GM12878 (cell line): ENCODE results near the gene NDC1. TPM values are rescaled to one million over a fixed set of nuclear protein-coding genes. Genes with fewer than 3 reads are reported as not detected.

Experiments used
- ATAC-seq: fragments of 200-7000 bp; cut with Tn5 transposase; 3 replicates; pipeline ENCODE4 v1.9.1; 2020; ENCODE audit warnings: mild to moderate bottlenecking, moderate library complexity
- BruUV-seq: library from RNA; stranded (reverse); fragments of 400-500 nt; replicated peaks from 2 replicates; lab custom pipeline; 2021; lab: Mats Ljungman, UMichigan
- CTCF ChIA-PET: fragments of 300-600 bp; sonication (Branson Sonifier 250); formaldehyde crosslinking; extraction: SDS; loops from one replicate; lab custom pipeline; 2021; ENCODE audit warnings: inconsistent platforms; lab: Yijun Ruan, JAX
- POLR2A ChIA-PET: fragments of 350-600 bp; formaldehyde crosslinking; extraction: SDS; loops from one replicate; lab custom pipeline; 2021; ENCODE audit warnings: inconsistent platforms; lab: Charles Lee
- RAD21 ChIA-PET: fragments of 300-600 bp; sonication (Branson Sonifier 250); formaldehyde crosslinking; loops from one replicate; lab custom pipeline; 2023; ENCODE audit warnings: antibody characterized with exemption; ENCODE audit not compliant: unreplicated experiment; lab: Charles Lee
- SMC1A ChIA-PET: fragments of 300-600 bp; sonication (Branson Sonifier 250); formaldehyde crosslinking; loops from one replicate; lab custom pipeline; 2023; ENCODE audit not compliant: unreplicated experiment, uncharacterized antibody; lab: Charles Lee
- DNase-seq: peaks from one replicate; pipeline ENCODE4 v3.0.0-alpha.2; 2011; ENCODE audit warnings: low read depth, low spot score
- FAIRE-seq: peaks from 3 replicates; lab custom pipeline; 2011; peaks lifted over from hg19 to GRCh38; lab: Jason Lieb, UNC
- H2AFZ ChIP-seq: 2 replicates; pipeline ENCODE4 v1.6.0; 2011; ENCODE audit warnings: low read depth, low read length, control low read depth; ENCODE audit not compliant: control insufficient read depth
- H3K27ac ChIP-seq: 2 replicates; pipeline ENCODE4 v1.5.1; 2011; ENCODE audit warnings: control low read depth; ENCODE audit not compliant: control insufficient read depth, insufficient read depth
- H3K27me3 ChIP-seq, 2 experiments: replicated peaks in 1 of 2; 2 replicates each; pipeline versions ENCODE4 v1.6.0 to v1.6.1; 2011; ENCODE audit warnings: low read length in 1 of 2; ENCODE audit not compliant: control insufficient read depth in 2 of 2, insufficient read depth in 2 of 2
- H3K36me3 ChIP-seq, 2 experiments: 2 replicates each; pipeline ENCODE4 v1.5.1; 2011; ENCODE audit warnings: low read length in 1 of 2; ENCODE audit not compliant: control insufficient read depth in 2 of 2, insufficient read depth in 2 of 2
- H3K4me1 ChIP-seq: 2 replicates; pipeline ENCODE4 v1.6.1; 2011; ENCODE audit warnings: mild to moderate bottlenecking, low read length, moderate library complexity, mixed read lengths; ENCODE audit not compliant: control insufficient read depth, insufficient read depth
- H3K4me2 ChIP-seq: 2 replicates; pipeline ENCODE4 v1.6.0; 2011; ENCODE audit warnings: control low read depth; ENCODE audit not compliant: control insufficient read depth, insufficient read depth
- H3K4me3 ChIP-seq: fragments of 200-600 bp; sonication (generic); 2 replicates; pipeline ENCODE4 v1.5.1; 2016
- H3K79me2 ChIP-seq: 2 replicates; pipeline ENCODE4 v1.6.0; 2011; ENCODE audit warnings: low read length; ENCODE audit not compliant: control insufficient read depth, insufficient read depth
- H3K9ac ChIP-seq: 2 replicates; pipeline ENCODE4 v1.8.0; 2011; ENCODE audit warnings: low read length, control low read depth, mixed read lengths; ENCODE audit not compliant: control insufficient read depth, insufficient read depth
- H3K9me3 ChIP-seq: replicated peaks from 3 replicates; pipeline ENCODE4 v1.5.1; 2011; ENCODE audit warnings: mild to moderate bottlenecking, low read length; ENCODE audit not compliant: control insufficient read depth, insufficient read depth
- H4K20me1 ChIP-seq: 2 replicates; pipeline ENCODE4 v1.6.0; 2011; ENCODE audit not compliant: control insufficient read depth, insufficient read depth
- ASH2L ChIP-seq: fragments of 300-600, 200-600 bp; sonication (generic); IDR thresholded peaks from 2 replicates; pipeline ENCODE4 v1.6.1; 2017; ENCODE audit warnings: low read depth, mild to moderate bottlenecking, borderline replicate concordance
- CBX5 ChIP-seq: sonication (generic); IDR thresholded peaks from 2 replicates; pipeline ENCODE4 v1.6.1; 2016; ENCODE audit warnings: low read depth, moderate library complexity, mild to moderate bottlenecking, inconsistent platforms
- EP300 ChIP-seq, 2 experiments: fragments of 150-350 bp in 1 of 2; IDR thresholded peaks; 2 replicates each; pipeline ENCODE4 v1.6.1; 2011 to 2012; ENCODE audit warnings: low read depth in 2 of 2, low read length in 2 of 2, borderline replicate concordance in 1 of 2, improper control_type of control experiment in 1 of 2, inconsistent platforms in 1 of 2; ENCODE audit not compliant: control insufficient read depth in 1 of 2
- FOS ChIP-seq: IDR thresholded peaks from 3 replicates; pipeline ENCODE4 v1.6.1; 2011; ENCODE audit warnings: borderline replicate concordance; ENCODE audit not compliant: insufficient read length; ENCODE audit errors: extremely low read depth
- IKZF2 ChIP-seq, 2 experiments: fragments of 450-650 bp; IDR thresholded peaks; 2 replicates each; pipeline ENCODE4 v1.6.1; 2017; ENCODE audit warnings: mild to moderate bottlenecking in 2 of 2, moderate library complexity in 2 of 2
- LARP7 ChIP-seq: fragments of 450-650 bp; IDR thresholded peaks from 2 replicates; pipeline ENCODE4 v1.6.1; 2017; ENCODE audit warnings: mild to moderate bottlenecking
- MTA2 ChIP-seq: fragments of 450-650 bp; IDR thresholded peaks from 2 replicates; pipeline ENCODE4 v1.6.1; 2016; ENCODE audit warnings: low read depth, mild to moderate bottlenecking, moderate library complexity
- MYB ChIP-seq: fragments of 150-350 bp; IDR thresholded peaks from 2 replicates; pipeline ENCODE4 v1.6.1; 2014; ENCODE audit warnings: mild to moderate bottlenecking, low read depth, low read length, borderline replicate concordance
- PRDM15 ChIP-seq: fragments of 450-650 bp; formaldehyde crosslinking; IDR thresholded peaks from 2 replicates; pipeline ENCODE4 v1.4.0; 2020; ENCODE audit warnings: mild to moderate bottlenecking, moderate library complexity
- SMAD5 ChIP-seq: IDR thresholded peaks from 2 replicates; pipeline ENCODE4 v1.6.1; 2016; ENCODE audit warnings: antibody characterized with exemption, low read depth
- SUPT20H ChIP-seq: IDR thresholded peaks from 2 replicates; pipeline ENCODE4 v1.6.1; 2011; ENCODE audit warnings: low read depth, mild to moderate bottlenecking, low read length, moderate library complexity, borderline replicate concordance; ENCODE audit not compliant: control insufficient read depth
- WRNIP1 ChIP-seq: IDR thresholded peaks from 2 replicates; pipeline ENCODE4 v1.6.1; 2011; ENCODE audit warnings: low read depth, low read length, improper control_type of control experiment, borderline replicate concordance
- YY1 ChIP-seq: IDR thresholded peaks from 2 replicates; pipeline ENCODE4 v1.6.1; 2011; ENCODE audit warnings: low read depth, mild to moderate bottlenecking, low read length
- ZBTB33 ChIP-seq: fragments of 450-650 bp; IDR thresholded peaks from 2 replicates; pipeline ENCODE4 v1.6.1; 2017; ENCODE audit warnings: mild to moderate bottlenecking
- WGBS: methylation state at CpG from one replicate; pipeline ENCODE4 v1.1.6; 2016; ENCODE audit warnings: low lambda C conversion rate; ENCODE audit not compliant: insufficient replicate concordance, insufficient coverage; ENCODE audit errors: missing lambda C conversion rate; 5-methylcytosine and 5-hydroxymethylcytosine counted together
- in situ Hi-C: fragments of 300-500 bp; cut with MboI; formaldehyde crosslinking; loops from 9 replicates; pipeline ENCODE4 v1.14.3; 2018; ENCODE audit warnings: mixed read lengths
- intact Hi-C: fragments of 100-400 bp; cut with micrococcal nuclease; formaldehyde crosslinking; loops from one replicate; pipeline ENCODE4 v1.14.2; 2022; ENCODE audit not compliant: unreplicated experiment
- polyA plus RNA-seq, 11 experiments: library from polyadenylated mRNA; depleted of rRNA in 4 of 11; unstranded in 6 of 11; stranded (reverse) in 5 of 11; fragments of >200 nt; fragmentation: Nextera tagmentation in 4 of 11; fragmentation: Illumina TruSeq in 1 of 11; extraction: Ambion mirVana in 4 of 11; extraction: Trizol in 1 of 11; gene quantifications; 1 replicate in 1 of 11; 2 replicates in 10 of 11; pipeline versions ENCODE4 v1.2.1 to v1.2.3, GENCODE V29; 2011 to 2016; ENCODE audit warnings: inconsistent platforms in 2 of 11, missing spikeins in 2 of 11, low read depth in 1 of 11
- total RNA-seq, 4 experiments: library from RNA; depleted of rRNA in 3 of 4; stranded (reverse); fragments of >200 nt in 3 of 4; fragmentation: Illumina TruSeq in 1 of 4; extraction: Trizol in 1 of 4; gene quantifications; 2 replicates each; pipeline versions ENCODE4 v1.2.1 to v1.2.3, GENCODE V29; 2013 to 2021

NDC1 gene
- total and polyA plus RNA-seq, 10 of the 15 experiments (the other 5 are each of a cell fraction or from before 2014, with no cell fraction given): 20.2 to 77.6 (median 47.1) TPM

DNA sequence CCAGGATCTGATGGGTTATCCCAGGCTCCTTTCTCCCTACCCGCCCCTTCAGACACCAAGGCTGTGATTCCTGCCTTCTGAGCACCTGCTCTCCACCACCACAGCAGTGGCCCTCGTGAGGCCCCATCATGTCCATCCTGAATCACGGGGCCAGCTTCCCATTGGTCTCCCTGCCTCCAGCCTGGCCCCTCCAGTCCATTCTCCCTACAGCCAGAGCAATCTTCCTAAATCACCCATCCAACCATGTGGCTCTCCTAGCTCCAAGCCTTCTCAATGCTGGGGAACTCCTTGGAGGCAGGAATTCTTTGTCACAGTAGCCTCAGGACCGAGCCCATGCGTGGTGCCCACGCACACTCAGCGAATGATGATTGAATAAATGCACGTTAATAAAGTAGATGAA, 90.3 kb downstream of the NDC1 start (continued):
- TF ChIP-seq WRNIP1: no peak
- no peak for TF ChIP-seq CBX5
- TF ChIP-seq SMAD5: no peak
- TF ChIP-seq MTA2: no peak
- no peak for TF ChIP-seq ZBTB33
- TF ChIP-seq, all 136 proteins: peak for 0

DNA sequence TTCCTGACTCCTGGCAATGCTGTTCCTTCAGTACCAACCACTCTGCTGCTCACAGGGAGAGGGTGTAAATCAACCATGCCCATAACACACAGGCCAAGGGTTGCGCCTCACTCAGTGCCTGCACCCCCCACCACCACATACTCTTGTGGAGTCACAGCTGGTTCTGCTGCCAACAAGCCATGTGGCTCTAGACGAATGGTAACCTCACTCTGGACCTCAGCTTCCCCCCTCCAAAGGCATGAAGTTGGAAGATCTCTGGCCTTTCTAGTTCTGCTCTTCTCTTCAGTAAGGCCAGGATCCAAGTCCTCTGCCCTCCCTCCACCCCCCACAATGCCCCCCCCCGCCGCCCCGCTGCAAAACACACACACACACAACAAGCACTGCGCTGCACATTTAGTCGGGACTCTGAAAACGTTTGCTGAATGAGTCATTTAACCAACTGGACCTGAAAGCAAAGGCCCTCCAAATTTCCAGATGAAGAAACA, 97.4 kb downstream of the NDC1 start:
- H3K36me3 ChIP-seq: no peaks in the 10 kb centered on the region
- H3K27me3 ChIP-seq: peaks cover 7 to 9% of the 10 kb centered on the region in 2 experiments
- ChIA-PET CTCF (no interaction called here), SMC1A (no interaction called here), POLR2A (no interaction called here), RAD21 (no interaction called here)
- H4K20me1 ChIP-seq: no peaks in the 10 kb centered on the region
- no TSS peak for BruUV-seq
- H3K9ac ChIP-seq: no peak overlapping the region
- ATAC-seq (no peak), FAIRE-seq (no peak), DNase-seq (no peak)
- no peaks in the 10 kb centered on the region; the same call in 2 of the 3 replicates for H3K9me3 ChIP-seq
- H2AFZ ChIP-seq: no peak overlapping the region
- H3K4me1 ChIP-seq: no peaks in the 10 kb centered on the region
- 48% methylated on average over 2 of the region's 8 CpGs for WGBS
- intact Hi-C loops: no loop called here
- in situ Hi-C loops: no loop called here
- no peak overlapping the region for H3K4me2 ChIP-seq
- no peaks in the 10 kb centered on the region for H3K79me2 ChIP-seq
- H3K27ac ChIP-seq: no peak overlapping the region
- H3K4me3 ChIP-seq: no peak overlapping the region
- TF ChIP-seq SUPT20H: no peak
- no peak for TF ChIP-seq LARP7
- TF ChIP-seq EP300 (IDR thresholded peaks at IDR 0.05; ENCODE audit: borderline replicate concordance in 1 of 2, control insufficient read depth in 1 of 2, low read depth in 2 of 2, low read length in 2 of 2): no peak
- TF ChIP-seq IKZF2 (IDR thresholded peaks at IDR 0.05): no peak
- no peak for TF ChIP-seq ASH2L
- TF ChIP-seq MYB: no peak
- TF ChIP-seq CBX5: no peak
- TF ChIP-seq YY1: no peak
- no peak for TF ChIP-seq FOS
- TF ChIP-seq PRDM15: no peak
